NCI-H2107 treated with DMSO at 0.1 percent for 48 hours (cell line): ENCODE measurements around the gene XDH.

Experiments
- DNase-seq: peaks from one replicate; lab custom pipeline; 2025; ENCODE audit not compliant: unreplicated experiment; lab: John Stamatoyannopoulos, UW

Gene XDH

GRCh38 chr2:31333046-31333445, 81.5 kb downstream of the XDH start:
- no peak for DNase-seq

GRCh38 chr2:31332521-31332920, 82.0 kb downstream of the XDH start:
- DNase-seq: no peak

- no peak for DNase-seq
Measured at GRCh38 chr2:31331156-31331555, 83.4 kb downstream of the XDH start.

GRCh38 chr2:31329081-31329625, 85.4 kb downstream of the XDH start:
- no peak for DNase-seq

- DNase-seq: no peak
Measured at GRCh38 chr2:31328026-31328425, 86.5 kb downstream of the XDH start.

GRCh38 chr2:31327505-31327904, 87.0 kb downstream of the XDH start:
- no peak for DNase-seq

GRCh38 chr2:31324016-31324633, 90.4 kb downstream of the XDH start:
- DNase-seq: no peak

- DNase-seq: no peak
Measured at GRCh38 chr2:31322371-31322770, 92.2 kb downstream of the XDH start.

- DNase-seq: no peak
Measured at GRCh38 chr2:31319406-31320175, 95.0 kb downstream of the XDH start.

GRCh38 chr2:31318361-31319336, 95.9 kb downstream of the XDH start:
- DNase-seq: peak; percentile 9

GRCh38 chr2:31317396-31317795, 97.1 kb downstream of the XDH start:
- no peak for DNase-seq

GRCh38 chr2:31314761-31315160, 99.8 kb downstream of the XDH start:
- DNase-seq: no peak

GRCh38 chr2:31312898-31313297, 101.6 kb downstream of the XDH start:
- no peak for DNase-seq

GRCh38 chr2:31304816-31305215, 109.7 kb downstream of the XDH start:
- DNase-seq: no peak

GRCh38 chr2:31302940-31303563, 111.5 kb downstream of the XDH start:
- DNase-seq: no peak

- DNase-seq: no peak
Measured at GRCh38 chr2:31300309-31300708, 114.2 kb downstream of the XDH start.

GRCh38 chr2:31299547-31299946, 115.0 kb downstream of the XDH start:
- no peak for DNase-seq

- DNase-seq: no peak
Measured at GRCh38 chr2:31297751-31298150, 116.8 kb downstream of the XDH start.

- DNase-seq: no peak
Measured at GRCh38 chr2:31296641-31297287, 117.8 kb downstream of the XDH start.

GRCh38 chr2:31294196-31294595, 120.3 kb downstream of the XDH start:
- DNase-seq: no peak
